Activated gamma-delta T cell (primary cell): ENCODE measurements around the gene ZNF79.

ENCODE experiments used
- DNase-seq: peaks from one replicate; lab custom pipeline; 2025; lab: John Stamatoyannopoulos, UW
- total RNA-seq, 2 donors: gene quantifications; one replicate each; lab custom pipeline; 2026; lab: John Stamatoyannopoulos, UW

ZNF79 gene
- total RNA-seq: 22.6 to 30.2 reads per million in 2 donors

DNA sequence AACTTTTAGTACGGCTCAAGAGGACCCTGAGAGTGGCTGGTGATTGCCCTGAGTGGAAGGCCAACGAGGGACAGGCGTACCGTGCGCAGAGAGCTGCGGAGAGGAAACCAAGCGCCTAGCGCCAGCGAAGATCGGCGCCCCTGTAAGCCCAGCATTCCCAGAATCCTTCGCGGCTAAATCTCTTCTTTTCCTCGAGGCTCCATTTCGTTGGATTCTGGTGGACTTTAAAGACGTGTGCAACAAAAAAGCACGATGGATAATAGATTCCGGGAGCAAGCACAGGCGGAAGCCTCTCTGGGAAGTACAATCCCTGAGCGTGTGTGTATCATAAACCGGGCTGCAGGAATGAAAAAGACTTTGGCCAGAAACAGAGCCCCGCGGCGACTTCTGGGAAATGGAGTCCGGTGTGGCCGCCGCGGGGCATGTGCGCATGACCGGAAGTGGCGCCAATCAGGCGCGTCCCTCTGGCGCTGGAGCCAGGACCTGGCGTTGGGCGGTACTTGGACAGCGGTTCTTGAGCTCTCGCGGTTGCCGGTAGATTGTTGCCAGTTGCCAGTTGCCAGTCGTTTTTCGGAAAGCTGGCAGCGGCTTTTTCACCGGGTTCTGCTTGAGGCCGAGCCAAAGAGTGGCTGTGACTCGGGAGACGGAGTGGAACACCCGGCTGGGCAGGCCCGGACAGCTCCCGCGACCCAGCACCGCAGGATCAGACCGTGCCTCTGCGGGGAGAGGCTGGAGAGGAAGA is at the start of gene ZNF79:
TSS of gene ZNF79 (plus strand) at position 449 of the 742 bp plus-strand sequence. CDS start 406 bp downstream, outside the sequence.
- peak; percentile 86 for DNase-seq

DNA sequence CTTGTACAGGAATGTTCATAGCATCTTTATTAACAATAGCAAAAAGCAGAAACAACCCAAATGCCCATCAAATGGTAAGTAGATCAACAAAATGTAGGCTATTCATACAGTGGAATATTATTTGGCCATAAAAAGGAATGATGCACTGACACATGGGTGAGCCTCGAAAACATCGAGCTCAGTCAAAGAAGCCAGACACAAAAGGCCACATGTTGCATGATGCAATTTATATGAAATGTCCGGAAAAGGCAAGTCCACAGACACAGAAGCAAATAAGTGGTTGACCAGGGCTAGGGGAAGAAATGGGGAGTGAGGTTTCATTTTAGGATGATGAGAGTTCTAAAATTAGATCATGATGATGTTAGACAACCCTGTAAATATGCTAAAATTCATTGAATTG is 43.7 kb upstream of the ZNF79 start:
- DNase-seq: no peak

DNA sequence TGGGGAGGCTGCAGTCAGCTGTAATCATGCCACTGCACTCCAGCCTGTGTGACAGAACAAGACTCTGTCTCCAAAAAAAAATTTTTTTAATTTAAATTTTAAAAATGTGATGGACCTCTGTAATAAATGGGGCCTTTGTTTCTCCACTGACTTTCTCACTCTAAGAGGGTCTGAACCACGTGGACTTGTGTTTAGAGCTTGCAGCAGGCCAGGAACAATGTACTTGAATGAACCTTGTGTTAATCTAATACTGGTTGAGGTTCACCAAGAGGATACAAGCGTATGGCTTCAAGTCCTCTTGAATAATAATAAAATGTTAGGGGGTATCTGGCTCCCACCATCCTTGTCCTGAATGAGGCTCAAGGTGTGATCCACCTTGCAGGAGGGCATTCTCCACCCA is 41.6 kb upstream of the ZNF79 start:
- no peak for DNase-seq

DNA sequence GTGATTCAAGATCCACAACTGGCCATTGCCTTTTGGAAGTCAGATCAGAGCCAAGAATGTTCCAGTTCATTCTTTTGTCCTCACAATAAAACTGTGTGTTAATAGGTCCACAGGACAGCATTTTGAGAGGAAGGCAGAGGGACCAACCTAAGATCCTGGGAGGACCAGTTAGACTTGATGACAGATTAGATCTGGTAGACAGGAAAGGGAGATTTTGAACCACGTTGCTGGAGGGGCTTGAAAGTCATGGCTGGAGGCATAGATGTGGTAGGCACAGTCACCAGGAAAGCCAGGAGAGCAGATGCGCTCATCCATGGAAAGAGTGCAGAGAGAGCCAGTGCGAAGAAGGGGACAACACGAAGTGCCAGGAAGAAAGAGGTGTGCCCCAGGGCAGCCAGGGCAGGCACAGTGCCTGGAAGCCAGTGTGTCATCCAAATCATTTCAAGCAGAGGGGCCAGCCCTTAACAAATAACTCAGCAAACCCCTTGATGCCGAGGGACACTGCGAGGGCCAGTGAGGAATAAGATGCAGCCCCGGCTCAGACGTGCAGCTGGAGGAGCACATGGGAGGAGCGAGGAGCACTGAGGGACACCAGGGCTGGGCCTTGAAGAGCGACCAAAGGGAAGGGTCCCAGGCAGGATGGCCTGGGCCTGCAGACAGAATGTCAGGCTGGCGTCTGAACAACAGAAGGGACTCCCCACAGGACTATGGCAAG is 40.0 kb upstream of the ZNF79 start:
- DNase-seq: no peak

DNA sequence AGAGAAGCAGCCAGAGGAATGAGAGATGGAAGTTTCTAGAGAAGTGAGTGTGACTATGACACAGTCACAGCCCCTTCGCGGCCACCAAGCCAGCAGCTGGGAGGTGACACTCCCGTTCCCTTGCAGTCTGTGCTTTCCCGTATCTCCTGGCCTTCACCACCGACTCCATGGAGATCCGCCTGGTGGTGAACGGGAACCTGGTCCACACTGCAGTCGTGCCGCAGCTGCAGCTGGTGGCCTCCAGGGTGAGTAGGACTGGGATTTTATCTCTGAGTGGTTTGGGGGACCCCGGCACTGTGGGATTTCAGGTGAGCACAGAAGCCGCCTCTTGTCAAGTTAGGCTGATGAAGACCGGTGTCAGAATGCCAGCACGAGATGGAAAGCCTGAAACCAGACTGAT is 39.3 kb upstream of the ZNF79 start:
- no peak for DNase-seq

DNA sequence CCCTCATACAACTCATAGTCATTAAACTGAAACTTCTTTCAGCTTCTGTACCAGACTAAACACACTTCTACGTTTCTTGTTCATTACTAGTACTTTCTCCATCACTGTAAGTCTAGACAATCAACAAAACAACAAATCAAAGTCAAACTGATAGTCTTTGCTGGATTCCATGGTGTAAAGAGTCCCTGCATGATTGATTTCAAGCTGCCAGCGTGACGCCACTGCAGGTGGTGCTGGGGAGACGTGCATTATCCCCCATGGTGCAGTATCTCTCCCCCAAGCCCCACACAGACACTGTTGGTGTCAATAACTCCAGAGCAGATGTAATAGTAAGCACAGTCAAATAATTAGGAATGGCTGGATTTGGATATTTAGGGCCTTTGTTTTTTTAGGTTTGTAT is 37.9 kb upstream of the ZNF79 start:
- no peak for DNase-seq

DNA sequence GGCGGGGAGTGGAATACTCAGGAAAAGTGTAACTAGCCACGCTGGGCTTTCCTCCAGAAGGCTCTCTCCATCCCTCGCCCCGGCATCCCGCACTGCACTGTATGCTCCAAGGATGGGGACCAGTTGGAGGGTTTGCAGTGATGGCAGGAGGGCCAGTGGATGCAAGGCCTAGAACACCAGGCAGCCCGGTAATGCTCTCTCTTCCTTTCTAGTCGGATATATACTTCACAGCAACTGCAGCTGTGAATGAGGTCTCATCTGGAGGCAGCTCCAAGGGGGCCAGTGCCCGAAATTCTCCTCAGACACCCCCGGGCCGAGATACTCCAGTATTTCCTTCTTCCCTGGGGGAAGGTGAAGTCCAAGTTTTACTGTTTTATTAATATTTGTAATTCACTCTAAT is 37.2 kb upstream of the ZNF79 start:
- no peak for DNase-seq

DNA sequence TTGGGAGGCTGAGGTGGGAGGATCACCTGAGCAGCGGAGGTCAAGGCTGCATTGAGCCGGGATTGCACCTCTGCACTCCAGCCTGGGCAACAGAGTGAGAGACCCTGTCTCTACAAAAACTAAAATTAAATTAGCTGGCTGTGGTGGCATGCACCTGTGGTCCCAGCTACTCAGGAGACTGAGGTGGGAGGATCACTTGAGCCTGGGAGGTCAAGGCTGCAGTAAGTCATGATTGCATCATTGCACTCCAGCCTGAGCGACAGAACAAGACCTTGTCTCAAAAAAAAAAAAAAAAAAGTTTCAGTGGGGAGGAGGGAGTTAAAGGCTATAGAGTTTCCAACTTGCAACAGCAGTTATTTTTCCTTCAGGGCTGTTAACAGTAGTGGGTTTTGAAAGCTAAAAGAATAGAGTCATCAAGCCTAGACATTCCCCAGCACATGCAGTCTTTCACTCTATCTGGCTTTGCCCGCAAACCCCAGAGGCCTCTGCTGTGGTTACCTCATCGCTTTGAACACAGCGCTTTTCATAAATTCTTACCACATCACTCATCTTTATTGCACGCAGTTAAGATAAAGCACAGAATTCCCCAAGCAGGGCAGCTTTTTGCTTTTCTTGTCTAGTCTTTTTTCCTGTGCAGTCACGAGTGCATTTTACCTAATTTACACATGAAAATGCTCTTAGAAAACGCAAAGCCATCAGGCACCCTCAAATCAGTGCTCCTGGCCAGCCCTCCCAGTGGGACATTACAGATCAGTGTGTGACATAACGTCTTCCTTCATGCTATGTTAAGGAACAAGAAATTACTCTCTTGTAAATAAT is 35.9 kb upstream of the ZNF79 start:
- no peak for DNase-seq

DNA sequence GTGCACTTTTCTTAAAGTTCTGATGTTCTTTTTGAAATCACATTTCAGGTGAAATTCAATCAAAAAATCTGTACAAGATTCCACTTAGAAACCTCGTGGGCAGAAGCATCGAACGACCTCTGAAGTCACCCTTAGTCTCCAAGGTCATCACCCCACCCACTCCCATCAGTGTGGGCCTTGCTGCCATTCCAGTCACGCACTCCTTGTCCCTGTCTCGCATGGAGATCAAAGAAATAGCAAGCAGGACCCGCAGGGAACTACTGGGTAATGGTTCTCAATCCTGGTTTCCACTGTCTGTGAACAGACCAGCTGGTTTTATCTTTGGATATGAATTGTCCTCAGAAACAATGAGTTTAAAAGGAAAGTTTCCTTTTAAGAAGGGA is 35.3 kb upstream of the ZNF79 start:
- no peak for DNase-seq

DNA sequence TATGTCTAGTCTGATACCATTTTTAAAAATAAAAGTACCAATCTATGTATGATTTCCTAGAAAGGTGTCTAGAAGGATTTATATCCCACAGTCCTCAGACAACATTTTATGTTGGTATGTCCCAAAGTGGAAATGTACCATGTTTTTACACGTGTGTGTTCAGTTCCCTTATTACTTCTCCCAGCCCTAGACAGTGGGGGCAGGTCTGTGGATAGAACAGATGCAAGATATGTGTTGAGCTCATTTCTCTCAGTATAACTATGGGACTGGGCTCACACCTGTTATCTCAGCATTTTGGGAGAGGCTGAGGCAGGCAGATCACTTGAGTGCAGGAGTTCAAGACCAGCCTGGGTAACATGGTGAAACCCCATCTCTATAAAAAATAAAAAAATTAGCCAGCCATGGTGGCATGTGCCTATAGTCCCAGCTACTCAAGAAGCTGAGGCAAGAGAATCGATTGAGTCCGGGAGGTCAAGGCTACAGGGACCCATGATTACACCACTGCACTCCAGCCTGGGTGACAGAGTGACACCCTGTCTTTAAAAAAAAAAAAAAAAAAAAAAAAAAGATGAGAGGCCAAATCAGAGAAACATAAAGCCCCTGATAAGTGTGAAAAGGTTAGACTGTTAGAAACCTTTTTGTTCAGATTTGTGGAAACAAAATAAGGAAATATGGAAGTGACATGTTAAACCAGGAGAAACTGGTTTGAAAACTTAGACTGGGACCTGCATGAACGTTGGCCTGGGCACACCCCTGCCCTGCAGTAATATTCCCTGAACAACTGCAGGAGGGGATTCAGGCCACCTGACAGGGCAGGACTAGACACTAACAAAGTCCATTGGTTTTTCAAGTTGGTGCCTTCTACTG is 34.6 kb upstream of the ZNF79 start:
- no peak for DNase-seq

DNA sequence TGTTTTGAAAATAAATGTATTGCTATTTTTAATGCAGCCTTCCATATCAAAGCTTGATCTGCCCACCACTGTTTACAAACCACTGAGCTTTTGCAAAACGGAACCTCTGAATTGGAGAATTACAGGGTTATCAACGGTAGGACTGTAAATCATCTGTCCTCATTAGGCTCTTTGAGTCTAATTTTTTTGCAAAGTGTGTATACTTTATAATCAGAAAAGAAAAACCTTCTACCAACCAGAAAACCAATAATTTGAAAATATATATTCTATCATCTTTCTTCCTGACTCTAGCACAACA is 34.0 kb upstream of the ZNF79 start:
- no peak for DNase-seq

DNA sequence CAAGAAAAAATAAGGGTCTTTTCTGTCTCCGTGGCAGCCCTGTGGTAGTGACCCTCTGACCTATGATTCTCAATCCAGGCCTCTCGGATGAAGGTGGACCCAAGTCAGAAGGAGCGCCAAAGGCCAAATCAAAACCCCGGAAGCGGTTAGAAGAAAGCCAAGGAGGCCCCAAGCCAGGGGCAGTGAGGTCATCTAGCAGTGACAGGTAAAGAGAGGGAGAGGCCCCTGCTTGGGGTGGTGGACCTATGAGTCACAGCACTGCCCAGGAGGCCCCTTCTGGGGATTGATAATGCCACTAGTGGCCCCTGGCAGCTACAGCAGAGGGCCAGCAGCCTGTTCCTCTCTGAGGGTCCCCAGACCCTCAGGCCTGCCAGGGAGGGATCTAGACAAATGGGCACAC is 33.6 kb upstream of the ZNF79 start:
- DNase-seq: no peak

DNA sequence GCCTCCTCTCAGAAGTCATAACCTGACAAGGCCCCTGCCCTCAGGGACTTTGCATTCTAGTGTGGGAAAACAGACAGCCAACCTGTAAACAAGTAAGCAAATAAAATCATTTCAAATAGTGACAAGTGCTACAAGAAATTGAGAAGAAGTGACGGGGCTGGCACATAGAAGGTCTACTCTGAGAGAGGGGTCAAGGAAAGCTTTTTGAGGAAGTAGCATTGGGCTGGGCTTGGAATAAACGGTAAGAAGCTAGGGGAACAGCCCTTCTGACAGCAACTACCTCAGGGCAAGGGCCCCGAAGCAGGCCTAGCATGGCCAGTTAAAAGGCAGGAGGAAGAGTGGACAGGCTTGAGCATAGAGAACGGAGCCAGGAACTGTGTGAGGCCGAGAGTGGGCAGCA is 32.0 kb upstream of the ZNF79 start:
- no peak for DNase-seq

DNA sequence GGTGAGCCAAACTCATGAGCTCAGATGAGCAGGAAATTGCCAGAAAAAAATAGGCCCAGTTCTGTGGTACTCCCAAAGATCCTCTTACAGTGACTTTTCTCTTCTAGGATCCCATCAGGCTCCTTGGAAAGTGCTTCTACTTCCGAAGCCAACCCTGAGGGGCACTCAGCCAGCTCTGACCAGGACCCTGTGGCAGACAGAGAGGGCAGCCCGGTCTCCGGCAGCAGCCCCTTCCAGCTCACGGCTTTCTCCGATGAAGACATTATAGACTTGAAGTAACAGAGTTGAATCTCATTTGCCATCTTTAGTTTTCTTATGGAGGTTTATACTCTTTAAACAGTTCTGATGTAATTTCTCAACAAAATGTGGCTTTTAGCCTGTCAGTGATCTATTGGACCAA is 31.2 kb upstream of the ZNF79 start:
- no peak for DNase-seq

DNA sequence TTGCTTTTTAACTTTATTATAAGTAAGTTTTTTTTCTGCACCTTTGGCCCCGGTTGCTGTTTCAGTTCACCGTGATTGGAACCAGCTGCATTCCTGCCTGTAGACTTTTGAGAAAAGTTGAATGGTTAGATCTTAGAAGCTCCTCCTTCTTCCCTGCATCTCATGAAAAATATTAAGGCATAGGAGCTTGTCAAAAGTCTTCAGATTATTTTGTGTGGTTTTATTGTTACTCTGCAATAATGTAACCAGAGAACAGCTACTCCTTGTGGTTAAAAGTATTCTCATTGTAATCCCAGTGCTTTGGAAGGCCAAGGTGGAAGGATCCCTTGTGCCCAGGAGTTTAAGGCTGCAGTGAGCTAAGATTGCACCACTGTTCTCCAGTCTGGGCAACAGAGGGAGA is 30.5 kb upstream of the ZNF79 start:
- DNase-seq: no peak

DNA sequence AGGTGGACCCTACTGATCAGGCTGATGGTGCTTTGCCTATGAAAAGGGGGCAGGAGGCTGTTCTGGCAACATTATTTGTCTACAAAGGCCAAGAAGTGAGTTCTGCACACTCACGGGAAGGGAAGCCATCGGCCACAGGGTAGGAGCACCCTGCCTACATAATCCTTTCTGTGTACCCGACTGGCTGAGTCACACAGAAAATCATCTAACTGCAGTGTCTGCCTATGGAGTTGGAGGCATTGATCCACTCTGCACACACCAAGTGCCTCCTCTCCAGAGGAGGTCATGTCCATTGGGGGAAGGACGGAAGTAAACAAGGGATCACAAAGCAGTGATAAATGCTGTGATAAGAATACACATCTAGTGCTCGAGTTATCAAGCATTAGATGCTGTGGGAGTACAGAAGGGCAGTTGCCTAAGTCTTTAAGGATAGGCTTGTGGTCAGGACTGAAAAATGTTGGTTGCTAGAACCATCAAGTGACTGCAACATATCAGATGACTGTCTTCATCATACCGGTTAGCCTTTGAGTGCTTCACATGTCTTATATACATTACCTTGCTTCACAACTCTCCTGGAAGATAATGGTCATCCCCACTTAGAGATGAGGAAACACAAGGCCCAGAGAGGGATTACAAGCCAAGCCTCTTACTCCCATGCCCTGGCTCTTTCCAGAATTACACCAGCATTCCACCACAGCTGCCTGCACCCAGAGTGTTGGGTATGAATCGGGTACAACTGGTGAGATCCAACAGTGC is 28.5 kb upstream of the ZNF79 start:
- no peak for DNase-seq

DNA sequence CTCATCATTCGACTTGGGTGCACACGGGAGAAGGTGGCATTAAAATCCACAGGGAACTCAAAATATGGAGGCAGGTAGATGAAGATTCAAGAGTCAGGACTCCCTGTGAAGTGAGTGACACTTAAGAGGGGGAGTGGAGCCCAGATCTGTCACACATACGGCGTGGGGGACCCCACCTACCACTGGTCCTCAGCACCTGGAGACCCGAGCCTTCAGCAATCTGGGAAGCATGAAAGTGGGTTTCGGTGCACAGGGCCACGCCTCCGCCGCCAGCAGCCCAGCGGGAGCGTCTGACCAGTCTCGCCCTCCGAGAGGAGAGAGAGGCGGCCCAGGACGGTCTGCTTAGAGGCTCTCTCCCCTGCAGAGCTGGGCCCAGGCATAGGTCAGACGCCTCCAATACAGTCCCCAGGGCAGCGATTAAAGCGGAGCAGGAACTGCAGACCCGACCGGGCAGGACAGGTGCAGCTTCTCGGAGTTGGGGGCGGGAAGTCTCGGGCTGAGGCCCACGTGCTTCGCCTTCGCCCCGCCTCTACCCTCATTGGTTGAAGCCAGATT is 27.9 kb upstream of the ZNF79 start:
- no peak for DNase-seq

DNA sequence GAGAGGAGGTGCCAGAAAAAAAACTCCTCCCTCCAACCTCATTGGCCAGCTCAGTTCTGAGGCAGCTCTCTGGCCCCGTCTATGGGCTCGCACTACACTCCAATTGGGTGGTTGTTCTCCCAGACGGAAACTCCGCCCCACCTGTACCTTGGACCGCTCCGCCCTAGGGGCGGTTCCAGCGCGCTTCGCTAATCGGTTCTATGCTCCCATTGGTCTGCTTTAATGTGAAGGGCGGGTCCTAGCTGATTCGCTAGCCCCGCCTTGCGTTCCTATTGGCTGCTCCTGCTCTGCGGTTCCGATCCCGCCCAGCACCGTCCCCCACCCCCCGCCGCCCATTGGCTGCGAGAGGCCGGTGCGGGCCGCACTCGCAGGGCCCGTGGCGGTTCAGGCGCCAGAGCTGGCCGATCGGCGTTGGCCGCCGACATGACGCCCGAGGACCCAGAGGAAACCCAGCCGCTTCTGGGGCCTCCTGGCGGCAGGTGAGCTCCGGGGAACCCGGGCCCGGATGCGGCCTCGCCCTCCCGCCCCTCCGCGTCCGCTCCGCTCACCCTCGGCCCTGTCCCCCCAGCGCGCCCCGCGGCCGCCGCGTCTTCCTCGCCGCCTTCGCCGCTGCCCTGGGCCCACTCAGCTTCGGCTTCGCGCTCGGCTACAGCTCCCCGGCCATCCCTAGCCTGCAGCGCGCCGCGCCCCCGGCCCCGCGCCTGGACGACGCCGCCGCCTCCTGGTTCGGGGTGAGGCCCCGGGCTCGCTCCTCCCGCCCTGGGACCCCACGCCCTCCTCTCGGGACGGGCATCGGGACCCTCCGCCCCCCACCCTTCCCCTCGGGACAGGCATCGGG is 27.2 kb upstream of the ZNF79 start, which contains the start of gene SLC2A8:
TSS of gene SLC2A8 (plus strand) at position 362 of the 838 bp plus-strand sequence. CDS start at position 424, 62 bp downstream.
- peak; percentile 87 for DNase-seq

DNA sequence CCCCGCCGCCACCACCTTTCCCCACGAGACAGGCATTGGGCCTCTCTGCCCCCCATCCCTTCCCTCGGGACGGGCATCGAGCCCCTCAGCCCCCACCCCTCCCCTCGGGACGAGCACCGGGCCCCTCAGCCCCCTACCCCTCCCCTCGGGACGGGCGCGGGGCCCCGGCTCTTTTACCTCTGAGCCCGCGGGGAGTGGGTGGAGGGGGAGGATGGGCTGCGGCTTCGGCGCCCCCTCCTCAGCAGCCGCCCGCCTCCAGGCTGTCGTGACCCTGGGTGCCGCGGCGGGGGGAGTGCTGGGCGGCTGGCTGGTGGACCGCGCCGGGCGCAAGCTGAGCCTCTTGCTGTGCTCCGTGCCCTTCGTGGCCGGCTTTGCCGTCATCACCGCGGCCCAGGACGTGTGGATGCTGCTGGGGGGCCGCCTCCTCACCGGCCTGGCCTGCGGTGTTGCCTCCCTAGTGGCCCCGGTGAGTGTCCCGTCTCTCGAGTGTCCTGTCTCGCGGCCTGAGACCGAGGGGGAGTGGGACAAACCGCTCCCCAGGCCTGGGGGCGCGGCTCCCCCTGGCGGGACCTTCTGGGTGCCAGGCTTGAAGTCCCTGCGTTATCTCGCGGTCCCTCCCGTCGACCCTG is 26.4 kb upstream of the ZNF79 start:
- no peak for DNase-seq
